ENCODE measurements around the gene ZFP62. TPM values are rescaled to one million over a fixed set of nuclear protein-coding genes. Genes with fewer than 3 reads are reported as not detected.

The ZFP62 gene
- total RNA-seq, 1 experiment from 2014 or later, result 30.7 TPM

DNA sequence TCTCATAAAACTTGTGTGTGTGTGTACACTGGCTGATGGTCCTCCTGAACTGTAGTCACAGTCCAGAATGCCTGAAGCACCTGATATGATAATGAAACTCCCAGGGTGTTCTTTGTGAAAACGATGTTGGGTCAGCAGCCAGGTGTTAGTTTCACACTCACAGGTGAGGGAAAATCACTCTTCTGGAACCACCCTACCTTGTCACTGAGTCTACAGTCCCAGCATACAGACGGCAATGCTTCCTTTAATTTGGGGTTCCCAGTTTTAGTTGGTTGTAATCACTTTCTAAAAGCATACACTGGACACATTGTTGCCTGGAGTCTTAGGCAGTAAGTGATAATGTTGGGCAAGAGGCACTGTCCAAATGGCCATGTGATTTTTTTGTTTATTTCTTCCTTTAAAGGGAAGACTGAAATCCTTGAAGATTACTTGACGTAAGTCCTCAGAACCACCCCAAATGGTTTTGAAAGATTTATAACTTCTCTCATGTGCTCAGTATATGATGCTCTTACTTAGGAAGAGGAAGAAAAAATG lies 40.2 kb downstream of the ZFP62 start:
- Histone ChIP-seq H3K27me3 (ENCODE audit: insufficient read depth, low read length) (no peaks in the 10 kb centered on the region), H3K4me2 (ENCODE audit: low read length) (no peak overlapping the region), H3K4me1 (ENCODE audit: control insufficient read depth in 1 of 2, insufficient read depth in 2 of 2, low read length in 2 of 2) (peaks cover 0 to 6% of the 10 kb centered on the region in 2 experiments; a peak in 2 of 4 replicates), H2AFZ (ENCODE audit: low read depth, low read length, poor library complexity, severe bottlenecking) (no peak overlapping the region), H3K9me3 (ENCODE audit: control insufficient read depth in 1 of 2, insufficient read depth in 1 of 2, low read depth in 1 of 2, low read length in 2 of 2) (no peaks in the 10 kb centered on the region), H4K20me1 (ENCODE audit: insufficient read depth) (no peaks in the 10 kb centered on the region), H3K36me3 (ENCODE audit: control insufficient read depth in 1 of 2, insufficient read depth in 2 of 2, low read length in 2 of 2) (no peaks in the 10 kb centered on the region), H3K4me3 (replicated peaks in 1 of 2; ENCODE audit: low read depth in 1 of 2, low read length in 2 of 2) (no peak overlapping the region), H3K79me2 (ENCODE audit: insufficient read depth, low read length) (no peaks in the 10 kb centered on the region), H3K9ac (ENCODE audit: low read length) (no peak overlapping the region), H3K9me2 (ENCODE audit: insufficient read depth) (no peaks in the 10 kb centered on the region), H3K27ac (ENCODE audit: low read depth, low read length) (no peak overlapping the region)
- CTCF ChIA-PET, result no interaction called here
- DNase-seq (ENCODE audit: low read depth, low spot score), result no peak
- POLR2A ChIA-PET, result no interaction called here
- BruUV-seq (replicated peaks), result no TSS peak
- TF ChIP-seq ZFX (IDR thresholded peaks at IDR 0.05) (no peak), SRF (IDR thresholded peaks at IDR 0.05; ENCODE audit: low read depth) (no peak), POLR2A (IDR thresholded peaks at IDR 0.05; ENCODE audit: borderline replicate concordance, extremely low read depth, insufficient read depth, insufficient read length) (no peak), SIN3A (IDR thresholded peaks at IDR 0.05; ENCODE audit: low read depth) (no peak), JUND (IDR thresholded peaks at IDR 0.05) (no peak), EZH2 (IDR thresholded peaks at IDR 0.05) (no peak), RAD21 (IDR thresholded peaks at IDR 0.05; ENCODE audit: low read depth) (no peak), CEBPB (IDR thresholded peaks at IDR 0.05; ENCODE audit: low read depth) (no peak), FOSL1 (IDR thresholded peaks at IDR 0.05; ENCODE audit: low read depth) (no peak), ELF1 (IDR thresholded peaks at IDR 0.05; ENCODE audit: borderline replicate concordance, low read depth) (no peak), ZNF274 (IDR thresholded peaks at IDR 0.05; ENCODE audit: low read depth, low read length) (no peak)
- TF ChIP-seq, protein P1, sequence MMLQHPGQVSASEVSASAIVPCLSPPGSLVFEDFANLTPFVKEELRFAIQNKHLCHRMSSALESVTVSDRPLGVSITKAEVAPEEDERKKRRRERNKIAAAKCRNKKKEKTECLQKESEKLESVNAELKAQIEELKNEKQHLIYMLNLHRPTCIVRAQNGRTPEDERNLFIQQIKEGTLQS (IDR thresholded peaks at IDR 0.05), result no peak
- TF ChIP-seq, protein P2, sequence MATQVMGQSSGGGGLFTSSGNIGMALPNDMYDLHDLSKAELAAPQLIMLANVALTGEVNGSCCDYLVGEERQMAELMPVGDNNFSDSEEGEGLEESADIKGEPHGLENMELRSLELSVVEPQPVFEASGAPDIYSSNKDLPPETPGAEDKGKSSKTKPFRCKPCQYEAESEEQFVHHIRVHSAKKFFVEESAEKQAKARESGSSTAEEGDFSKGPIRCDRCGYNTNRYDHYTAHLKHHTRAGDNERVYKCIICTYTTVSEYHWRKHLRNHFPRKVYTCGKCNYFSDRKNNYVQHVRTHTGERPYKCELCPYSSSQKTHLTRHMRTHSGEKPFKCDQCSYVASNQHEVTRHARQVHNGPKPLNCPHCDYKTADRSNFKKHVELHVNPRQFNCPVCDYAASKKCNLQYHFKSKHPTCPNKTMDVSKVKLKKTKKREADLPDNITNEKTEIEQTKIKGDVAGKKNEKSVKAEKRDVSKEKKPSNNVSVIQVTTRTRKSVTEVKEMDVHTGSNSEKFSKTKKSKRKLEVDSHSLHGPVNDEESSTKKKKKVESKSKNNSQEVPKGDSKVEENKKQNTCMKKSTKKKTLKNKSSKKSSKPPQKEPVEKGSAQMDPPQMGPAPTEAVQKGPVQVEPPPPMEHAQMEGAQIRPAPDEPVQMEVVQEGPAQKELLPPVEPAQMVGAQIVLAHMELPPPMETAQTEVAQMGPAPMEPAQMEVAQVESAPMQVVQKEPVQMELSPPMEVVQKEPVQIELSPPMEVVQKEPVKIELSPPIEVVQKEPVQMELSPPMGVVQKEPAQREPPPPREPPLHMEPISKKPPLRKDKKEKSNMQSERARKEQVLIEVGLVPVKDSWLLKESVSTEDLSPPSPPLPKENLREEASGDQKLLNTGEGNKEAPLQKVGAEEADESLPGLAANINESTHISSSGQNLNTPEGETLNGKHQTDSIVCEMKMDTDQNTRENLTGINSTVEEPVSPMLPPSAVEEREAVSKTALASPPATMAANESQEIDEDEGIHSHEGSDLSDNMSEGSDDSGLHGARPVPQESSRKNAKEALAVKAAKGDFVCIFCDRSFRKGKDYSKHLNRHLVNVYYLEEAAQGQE (IDR thresholded peaks at IDR 0.05; ENCODE audit: low read depth), result no peak
- TF ChIP-seq, protein P3, sequence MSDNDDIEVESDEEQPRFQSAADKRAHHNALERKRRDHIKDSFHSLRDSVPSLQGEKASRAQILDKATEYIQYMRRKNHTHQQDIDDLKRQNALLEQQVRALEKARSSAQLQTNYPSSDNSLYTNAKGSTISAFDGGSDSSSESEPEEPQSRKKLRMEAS (IDR thresholded peaks at IDR 0.05), result no peak
- no peak for ATAC-seq
- intact Hi-C loops (cut with micrococcal nuclease), result no loop called here
- RAD21 ChIA-PET (ENCODE audit: low non-redundant PET in 1 of 2, low total read pairs in 2 of 2, uncharacterized antibody in 2 of 2, unreplicated experiment in 2 of 2), result no interaction called here
